Islet of Langerhans (tissue), 1 donor: ENCODE results near the gene ZWILCH.

Experiments
- FAIRE-seq: peaks from one replicate; lab custom pipeline; 2011; peaks lifted over from hg19 to GRCh38; lab: Jason Lieb, UNC

The ZWILCH gene

GRCh38 chr15:66545255-66545654 is 40.1 kb downstream of the ZWILCH start:
- FAIRE-seq: no peak

- FAIRE-seq: no peak
Measured at GRCh38 chr15:66555685-66556084, 50.6 kb downstream of the ZWILCH start.

GRCh38 chr15:66558271-66558670 is 53.1 kb downstream of the ZWILCH start:
- FAIRE-seq: no peak

- no peak for FAIRE-seq
Measured at GRCh38 chr15:66560856-66561525, 55.9 kb downstream of the ZWILCH start.

GRCh38 chr15:66563126-66563525 is 58.0 kb downstream of the ZWILCH start:
- no peak for FAIRE-seq

GRCh38 chr15:66563566-66564110 is 58.5 kb downstream of the ZWILCH start:
- no peak for FAIRE-seq

- no peak for FAIRE-seq
Measured at GRCh38 chr15:66564136-66565041, 59.3 kb downstream of the ZWILCH start.

GRCh38 chr15:66565141-66565641 is 60.1 kb downstream of the ZWILCH start:
- FAIRE-seq: no peak

GRCh38 chr15:66565741-66566144 is 60.6 kb downstream of the ZWILCH start, which contains the start of gene LCTL:
Gene LCTL (minus strand): TSS chr15:66565998. CDS start chr15:66565365, 633 bp downstream.
- no peak for FAIRE-seq

GRCh38 chr15:66566963-66567531 is 61.9 kb downstream of the ZWILCH start:
- FAIRE-seq: no peak

GRCh38 chr15:66567897-66568296 is 62.8 kb downstream of the ZWILCH start:
- no peak for FAIRE-seq

GRCh38 chr15:66569461-66570137 is 64.5 kb downstream of the ZWILCH start:
- no peak for FAIRE-seq

GRCh38 chr15:66570327-66570726 is 65.2 kb downstream of the ZWILCH start:
- no peak for FAIRE-seq

- no peak for FAIRE-seq
Measured at GRCh38 chr15:66570842-66571478, 65.8 kb downstream of the ZWILCH start.

GRCh38 chr15:66572146-66572545 is 67.0 kb downstream of the ZWILCH start:
- no peak for FAIRE-seq

- no peak for FAIRE-seq
Measured at GRCh38 chr15:66573348-66573718, 68.2 kb downstream of the ZWILCH start.

GRCh38 chr15:66573719-66574595 is 68.8 kb downstream of the ZWILCH start:
- no peak for FAIRE-seq

GRCh38 chr15:66574596-66574950 is 69.4 kb downstream of the ZWILCH start:
- no peak for FAIRE-seq

- FAIRE-seq: no peak
Measured at GRCh38 chr15:66578286-66578875, 73.3 kb downstream of the ZWILCH start.

- no peak for FAIRE-seq
Measured at GRCh38 chr15:66580643-66581042, 75.5 kb downstream of the ZWILCH start.
